ENCODE measurements around the gene VAT1L.

The VAT1L gene

GRCh38 chr16:77948835-77949234 is 160.5 kb downstream of the VAT1L start:
- no peaks in the 10 kb centered on the region for H3K36me3 ChIP-seq (replicated peaks)
- in situ Hi-C loops (cut with HindIII; ENCODE audit: low pct_ligation_motif_present, low sequenced_read_pairs), result no loop called here
- no peak overlapping the region for H3K27ac ChIP-seq
- no peak for TF ChIP-seq CTCF (IDR thresholded peaks at IDR 0.05; ENCODE audit: low read depth, low read length, missing control alignments)
- no peak for DNase-seq
- no peak overlapping the region for H3K4me3 ChIP-seq (ENCODE audit: low read depth, low read length)
- H3K27me3 ChIP-seq (replicated peaks), result no peaks in the 10 kb centered on the region

- Histone ChIP-seq H3K36me3 (replicated peaks) (no peaks in the 10 kb centered on the region), H3K4me3 (ENCODE audit: low read depth, low read length) (no peak overlapping the region), H3K27me3 (replicated peaks) (no peaks in the 10 kb centered on the region), H3K27ac (no peak overlapping the region)
- no peak for TF ChIP-seq CTCF (IDR thresholded peaks at IDR 0.05; ENCODE audit: low read depth, low read length, missing control alignments)
- in situ Hi-C loops (cut with HindIII; ENCODE audit: low pct_ligation_motif_present, low sequenced_read_pairs), result no loop called here
- DNase-seq, result no peak
Measured at GRCh38 chr16:77949445-77949844, 161.1 kb downstream of the VAT1L start.

- Histone ChIP-seq H3K36me3 (replicated peaks) (no peaks in the 10 kb centered on the region), H3K27ac (no peak overlapping the region), H3K27me3 (replicated peaks) (no peaks in the 10 kb centered on the region), H3K4me3 (ENCODE audit: low read depth, low read length) (no peak overlapping the region)
- DNase-seq, result no peak
- TF ChIP-seq CTCF (IDR thresholded peaks at IDR 0.05; ENCODE audit: low read depth, low read length, missing control alignments), result peak; percentile 47
- in situ Hi-C loops (cut with HindIII; ENCODE audit: low pct_ligation_motif_present, low sequenced_read_pairs), result loop anchor here (25.0 kb wide), 1 partner anchor 264 kb away; no protein-coding TSS in a partner anchor
Measured at GRCh38 chr16:77951788-77952187, 163.4 kb downstream of the VAT1L start.

GRCh38 chr16:77955127-77955526 is 166.8 kb downstream of the VAT1L start:
- no peaks in the 10 kb centered on the region for H3K36me3 ChIP-seq (replicated peaks)
- no peak overlapping the region for H3K4me3 ChIP-seq (ENCODE audit: low read depth, low read length)
- in situ Hi-C loops (cut with HindIII; ENCODE audit: low pct_ligation_motif_present, low sequenced_read_pairs), result loop anchor here (25.0 kb wide), 1 partner anchor 268 kb away; no protein-coding TSS in a partner anchor
- no peak overlapping the region for H3K27ac ChIP-seq
- TF ChIP-seq CTCF (IDR thresholded peaks at IDR 0.05; ENCODE audit: low read depth, low read length, missing control alignments), result peak; percentile 23
- DNase-seq, result no peak
- H3K27me3 ChIP-seq (replicated peaks), result no peaks in the 10 kb centered on the region

GRCh38 chr16:77956231-77956630 is 167.9 kb downstream of the VAT1L start:
- no peak overlapping the region for H3K27ac ChIP-seq
- no peak for TF ChIP-seq CTCF (IDR thresholded peaks at IDR 0.05; ENCODE audit: low read depth, low read length, missing control alignments)
- in situ Hi-C loops (cut with HindIII; ENCODE audit: low pct_ligation_motif_present, low sequenced_read_pairs), result loop anchor here (25.0 kb wide), 1 partner anchor 269 kb away; no protein-coding TSS in a partner anchor
- H3K4me3 ChIP-seq (ENCODE audit: low read depth, low read length), result no peak overlapping the region
- no peaks in the 10 kb centered on the region for H3K36me3 ChIP-seq (replicated peaks)
- DNase-seq, result no peak
- no peaks in the 10 kb centered on the region for H3K27me3 ChIP-seq (replicated peaks)

- no peak for TF ChIP-seq CTCF (IDR thresholded peaks at IDR 0.05; ENCODE audit: low read depth, low read length, missing control alignments)
- no peak overlapping the region for H3K4me3 ChIP-seq (ENCODE audit: low read depth, low read length)
- H3K36me3 ChIP-seq (replicated peaks), result no peaks in the 10 kb centered on the region
- H3K27ac ChIP-seq, result no peak overlapping the region
- in situ Hi-C loops (cut with HindIII; ENCODE audit: low pct_ligation_motif_present, low sequenced_read_pairs), result loop anchor here (25.0 kb wide), 1 partner anchor 273 kb away; no protein-coding TSS in a partner anchor
- no peak for DNase-seq
- no peaks in the 10 kb centered on the region for H3K27me3 ChIP-seq (replicated peaks)
Measured at GRCh38 chr16:77960766-77961165, 172.4 kb downstream of the VAT1L start.

Data from brain microvascular endothelial cell (primary cell).